ENCODE measurements around the gene RERE.

RERE gene

DNA sequence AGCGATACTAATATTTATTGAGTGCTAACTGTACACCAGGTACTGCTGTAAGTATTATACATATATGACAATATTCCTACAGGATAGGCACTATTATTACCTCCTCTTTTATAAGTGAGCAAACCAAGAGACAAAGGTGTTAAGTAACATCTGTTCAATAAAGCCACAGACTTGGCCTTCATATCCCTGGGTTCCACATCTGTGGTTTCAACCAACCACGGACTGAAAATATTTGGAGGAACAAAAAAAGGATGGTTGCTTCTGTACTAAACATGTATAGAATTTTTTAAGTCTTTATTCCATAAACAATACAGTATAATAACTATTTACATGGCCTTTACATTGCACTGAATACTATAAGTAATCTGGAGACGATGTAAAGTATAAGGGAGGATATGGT, 95.1 kb downstream of the RERE start (continued):
- TF ChIP-seq, protein P1, sequence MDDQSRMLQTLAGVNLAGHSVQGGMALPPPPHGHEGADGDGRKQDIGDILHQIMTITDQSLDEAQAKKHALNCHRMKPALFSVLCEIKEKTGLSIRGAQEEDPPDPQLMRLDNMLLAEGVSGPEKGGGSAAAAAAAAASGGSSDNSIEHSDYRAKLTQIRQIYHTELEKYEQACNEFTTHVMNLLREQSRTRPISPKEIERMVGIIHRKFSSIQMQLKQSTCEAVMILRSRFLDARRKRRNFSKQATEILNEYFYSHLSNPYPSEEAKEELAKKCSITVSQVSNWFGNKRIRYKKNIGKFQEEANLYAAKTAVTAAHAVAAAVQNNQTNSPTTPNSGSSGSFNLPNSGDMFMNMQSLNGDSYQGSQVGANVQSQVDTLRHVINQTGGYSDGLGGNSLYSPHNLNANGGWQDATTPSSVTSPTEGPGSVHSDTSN (CRISPR knock-in tag; IDR thresholded peaks at IDR 0.05), result no peak
- no peak for TF ChIP-seq KLF16 (tag by site-specific recombination; IDR thresholded peaks at IDR 0.05)
- TF ChIP-seq ZNF747 (tag by site-specific recombination; IDR thresholded peaks at IDR 0.05), result no peak
- no peak for TF ChIP-seq ZNF416 (tag by site-specific recombination; IDR thresholded peaks at IDR 0.05)
- no peak for TF ChIP-seq SP7 (tag by site-specific recombination; IDR thresholded peaks at IDR 0.05)
- TF ChIP-seq FEZF1 (tag by site-specific recombination; IDR thresholded peaks at IDR 0.05), result no peak
- TF ChIP-seq TCF7L2 (IDR thresholded peaks at IDR 0.05; ENCODE audit: borderline replicate concordance, low read depth, low read length), result no peak
- TF ChIP-seq ZFP3 (tag by site-specific recombination; IDR thresholded peaks at IDR 0.05; ENCODE audit: low read depth), result no peak
- TF ChIP-seq ZBTB8A (tag by site-specific recombination; IDR thresholded peaks at IDR 0.05), result no peak
- no peak for TF ChIP-seq ZBTB48 (tag by site-specific recombination; IDR thresholded peaks at IDR 0.05)
- no peak for TF ChIP-seq ZNF426 (tag by site-specific recombination; IDR thresholded peaks at IDR 0.05)
- no peak for TF ChIP-seq ZNF433 (tag by site-specific recombination; IDR thresholded peaks at IDR 0.05; ENCODE audit: low read depth)
- TF ChIP-seq KLF9 (tag by site-specific recombination; IDR thresholded peaks at IDR 0.05; ENCODE audit: low read depth), result no peak

DNA sequence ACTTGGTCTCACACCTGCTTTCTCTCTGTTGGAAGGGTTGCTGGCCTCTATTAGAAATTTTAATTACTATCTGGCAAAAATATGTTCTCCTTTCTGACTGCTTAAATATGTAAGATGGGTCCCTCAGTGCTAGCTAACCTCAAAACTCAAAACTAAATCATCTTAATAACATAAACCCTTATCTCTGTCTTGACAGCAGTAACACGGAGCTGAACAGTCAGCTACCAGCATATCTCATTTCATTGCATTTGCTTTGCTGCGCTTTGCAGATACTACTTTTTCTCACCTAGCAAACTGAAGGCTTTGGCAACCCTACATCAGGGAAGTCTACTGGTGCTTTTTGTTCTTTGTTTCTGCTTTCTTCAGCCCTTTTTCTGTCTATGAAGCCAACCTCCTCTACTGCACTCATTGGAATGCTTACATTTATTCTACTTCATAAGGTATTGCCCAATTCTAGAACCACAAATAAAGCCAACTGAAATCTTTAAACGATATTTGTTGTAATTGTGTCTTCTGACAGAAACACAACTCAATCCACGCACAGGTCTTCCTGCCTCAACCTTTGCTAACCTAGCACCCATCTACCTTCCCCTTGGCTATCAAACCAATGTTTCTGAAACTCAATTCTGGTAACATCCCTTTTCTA, 95.6 kb downstream of the RERE start:
- Histone ChIP-seq H3K27ac (ENCODE audit: extremely low read depth, low read depth, low read length) (no peak overlapping the region), H3K4me3 (ENCODE audit: low read depth, low read length) (no peak overlapping the region), H3K9me3 (ENCODE audit: control insufficient read depth, insufficient read depth, low read depth, low read length) (no peaks in the 10 kb centered on the region), H3K36me3 (ENCODE audit: control insufficient read depth in 2 of 2, insufficient read depth in 1 of 2, low read length in 2 of 2) (no peaks in the 10 kb centered on the region), H3K4me1 (ENCODE audit: control insufficient read depth, insufficient read depth, low read length) (peaks cover 18% of the 10 kb centered on the region)
- ChIA-PET POLR2A (no interaction called here), CTCF (interaction anchor here (0.7 to 2.1 kb wide), 4 partner anchors 38 to 127 kb away, joined by 3 to 5 read pairs (median 4); no protein-coding TSS in a partner anchor)
- TF ChIP-seq RBAK (tag by site-specific recombination; IDR thresholded peaks at IDR 0.05), result no peak
- peak; percentile 80 for TF ChIP-seq OSR2 (tag by site-specific recombination; IDR thresholded peaks at IDR 0.05)
- peak; percentile 35; the same call in 1 of the 2 replicates for TF ChIP-seq FEZF1 (tag by site-specific recombination; IDR thresholded peaks at IDR 0.05)
- TF ChIP-seq, protein P2, sequence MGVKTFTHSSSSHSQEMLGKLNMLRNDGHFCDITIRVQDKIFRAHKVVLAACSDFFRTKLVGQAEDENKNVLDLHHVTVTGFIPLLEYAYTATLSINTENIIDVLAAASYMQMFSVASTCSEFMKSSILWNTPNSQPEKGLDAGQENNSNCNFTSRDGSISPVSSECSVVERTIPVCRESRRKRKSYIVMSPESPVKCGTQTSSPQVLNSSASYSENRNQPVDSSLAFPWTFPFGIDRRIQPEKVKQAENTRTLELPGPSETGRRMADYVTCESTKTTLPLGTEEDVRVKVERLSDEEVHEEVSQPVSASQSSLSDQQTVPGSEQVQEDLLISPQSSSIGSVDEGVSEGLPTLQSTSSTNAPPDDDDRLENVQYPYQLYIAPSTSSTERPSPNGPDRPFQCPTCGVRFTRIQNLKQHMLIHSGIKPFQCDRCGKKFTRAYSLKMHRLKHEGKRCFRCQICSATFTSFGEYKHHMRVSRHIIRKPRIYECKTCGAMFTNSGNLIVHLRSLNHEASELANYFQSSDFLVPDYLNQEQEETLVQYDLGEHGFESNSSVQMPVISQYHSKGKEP (tag by site-specific recombination; IDR thresholded peaks at IDR 0.05), result peak; percentile 56; the same call in 1 of the 2 replicates
- TF ChIP-seq, protein P3, sequence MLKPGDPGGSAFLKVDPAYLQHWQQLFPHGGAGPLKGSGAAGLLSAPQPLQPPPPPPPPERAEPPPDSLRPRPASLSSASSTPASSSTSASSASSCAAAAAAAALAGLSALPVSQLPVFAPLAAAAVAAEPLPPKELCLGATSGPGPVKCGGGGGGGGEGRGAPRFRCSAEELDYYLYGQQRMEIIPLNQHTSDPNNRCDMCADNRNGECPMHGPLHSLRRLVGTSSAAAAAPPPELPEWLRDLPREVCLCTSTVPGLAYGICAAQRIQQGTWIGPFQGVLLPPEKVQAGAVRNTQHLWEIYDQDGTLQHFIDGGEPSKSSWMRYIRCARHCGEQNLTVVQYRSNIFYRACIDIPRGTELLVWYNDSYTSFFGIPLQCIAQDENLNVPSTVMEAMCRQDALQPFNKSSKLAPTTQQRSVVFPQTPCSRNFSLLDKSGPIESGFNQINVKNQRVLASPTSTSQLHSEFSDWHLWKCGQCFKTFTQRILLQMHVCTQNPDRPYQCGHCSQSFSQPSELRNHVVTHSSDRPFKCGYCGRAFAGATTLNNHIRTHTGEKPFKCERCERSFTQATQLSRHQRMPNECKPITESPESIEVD (tag by site-specific recombination; IDR thresholded peaks at IDR 0.05), result peak; percentile 62

DNA sequence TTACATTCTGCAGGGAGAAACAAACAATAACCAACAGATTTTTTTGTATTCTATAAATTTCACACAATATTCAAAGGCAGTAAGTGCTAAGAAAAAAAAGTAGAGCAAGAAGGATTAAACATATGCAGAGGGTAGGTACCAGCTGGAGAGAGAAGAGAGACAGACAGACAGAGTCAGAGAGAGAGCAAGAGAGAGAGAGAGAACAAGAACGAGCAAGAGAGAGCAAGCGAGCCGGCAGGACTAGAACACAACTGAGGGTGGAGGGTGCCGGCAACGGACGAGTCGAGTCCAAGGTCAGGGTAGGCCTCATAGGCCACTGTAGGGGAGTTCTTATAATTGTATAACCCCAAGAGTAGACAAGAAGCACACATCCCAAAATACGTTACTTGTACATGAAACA, 97.1 kb downstream of the RERE start:
- no peaks in the 10 kb centered on the region for H3K9me3 ChIP-seq (ENCODE audit: control insufficient read depth, insufficient read depth, low read depth, low read length)
- ChIA-PET CTCF (interaction anchor here (0.6 to 0.7 kb wide), 3 partner anchors 115 to 313 kb away, joined by 3 read pairs; no protein-coding TSS in a partner anchor), POLR2A (no interaction called here)
- H3K4me1 ChIP-seq (ENCODE audit: control insufficient read depth, insufficient read depth, low read length), result peaks cover 21% of the 10 kb centered on the region
- no peak overlapping the region for H3K4me3 ChIP-seq (ENCODE audit: low read depth, low read length)
- no peak overlapping the region for H3K27ac ChIP-seq (ENCODE audit: extremely low read depth, low read depth, low read length)
- no peaks in the 10 kb centered on the region for H3K36me3 ChIP-seq (ENCODE audit: control insufficient read depth in 2 of 2, insufficient read depth in 1 of 2, low read length in 2 of 2)
- peak; percentile 99 for TF ChIP-seq ZNF596 (tag by site-specific recombination; IDR thresholded peaks at IDR 0.05)
- no peak for TF ChIP-seq ZNF10 (tag by site-specific recombination; IDR thresholded peaks at IDR 0.05)
- TF ChIP-seq, protein P4, sequence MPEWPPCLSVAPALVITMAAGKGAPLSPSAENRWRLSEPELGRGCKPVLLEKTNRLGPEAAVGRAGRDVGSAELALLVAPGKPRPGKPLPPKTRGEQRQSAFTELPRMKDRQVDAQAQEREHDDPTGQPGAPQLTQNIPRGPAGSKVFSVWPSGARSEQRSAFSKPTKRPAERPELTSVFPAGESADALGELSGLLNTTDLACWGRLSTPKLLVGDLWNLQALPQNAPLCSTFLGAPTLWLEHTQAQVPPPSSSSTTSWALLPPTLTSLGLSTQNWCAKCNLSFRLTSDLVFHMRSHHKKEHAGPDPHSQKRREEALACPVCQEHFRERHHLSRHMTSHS (tag by site-specific recombination; IDR thresholded peaks at IDR 0.05), result no peak
- TF ChIP-seq, protein P5, sequence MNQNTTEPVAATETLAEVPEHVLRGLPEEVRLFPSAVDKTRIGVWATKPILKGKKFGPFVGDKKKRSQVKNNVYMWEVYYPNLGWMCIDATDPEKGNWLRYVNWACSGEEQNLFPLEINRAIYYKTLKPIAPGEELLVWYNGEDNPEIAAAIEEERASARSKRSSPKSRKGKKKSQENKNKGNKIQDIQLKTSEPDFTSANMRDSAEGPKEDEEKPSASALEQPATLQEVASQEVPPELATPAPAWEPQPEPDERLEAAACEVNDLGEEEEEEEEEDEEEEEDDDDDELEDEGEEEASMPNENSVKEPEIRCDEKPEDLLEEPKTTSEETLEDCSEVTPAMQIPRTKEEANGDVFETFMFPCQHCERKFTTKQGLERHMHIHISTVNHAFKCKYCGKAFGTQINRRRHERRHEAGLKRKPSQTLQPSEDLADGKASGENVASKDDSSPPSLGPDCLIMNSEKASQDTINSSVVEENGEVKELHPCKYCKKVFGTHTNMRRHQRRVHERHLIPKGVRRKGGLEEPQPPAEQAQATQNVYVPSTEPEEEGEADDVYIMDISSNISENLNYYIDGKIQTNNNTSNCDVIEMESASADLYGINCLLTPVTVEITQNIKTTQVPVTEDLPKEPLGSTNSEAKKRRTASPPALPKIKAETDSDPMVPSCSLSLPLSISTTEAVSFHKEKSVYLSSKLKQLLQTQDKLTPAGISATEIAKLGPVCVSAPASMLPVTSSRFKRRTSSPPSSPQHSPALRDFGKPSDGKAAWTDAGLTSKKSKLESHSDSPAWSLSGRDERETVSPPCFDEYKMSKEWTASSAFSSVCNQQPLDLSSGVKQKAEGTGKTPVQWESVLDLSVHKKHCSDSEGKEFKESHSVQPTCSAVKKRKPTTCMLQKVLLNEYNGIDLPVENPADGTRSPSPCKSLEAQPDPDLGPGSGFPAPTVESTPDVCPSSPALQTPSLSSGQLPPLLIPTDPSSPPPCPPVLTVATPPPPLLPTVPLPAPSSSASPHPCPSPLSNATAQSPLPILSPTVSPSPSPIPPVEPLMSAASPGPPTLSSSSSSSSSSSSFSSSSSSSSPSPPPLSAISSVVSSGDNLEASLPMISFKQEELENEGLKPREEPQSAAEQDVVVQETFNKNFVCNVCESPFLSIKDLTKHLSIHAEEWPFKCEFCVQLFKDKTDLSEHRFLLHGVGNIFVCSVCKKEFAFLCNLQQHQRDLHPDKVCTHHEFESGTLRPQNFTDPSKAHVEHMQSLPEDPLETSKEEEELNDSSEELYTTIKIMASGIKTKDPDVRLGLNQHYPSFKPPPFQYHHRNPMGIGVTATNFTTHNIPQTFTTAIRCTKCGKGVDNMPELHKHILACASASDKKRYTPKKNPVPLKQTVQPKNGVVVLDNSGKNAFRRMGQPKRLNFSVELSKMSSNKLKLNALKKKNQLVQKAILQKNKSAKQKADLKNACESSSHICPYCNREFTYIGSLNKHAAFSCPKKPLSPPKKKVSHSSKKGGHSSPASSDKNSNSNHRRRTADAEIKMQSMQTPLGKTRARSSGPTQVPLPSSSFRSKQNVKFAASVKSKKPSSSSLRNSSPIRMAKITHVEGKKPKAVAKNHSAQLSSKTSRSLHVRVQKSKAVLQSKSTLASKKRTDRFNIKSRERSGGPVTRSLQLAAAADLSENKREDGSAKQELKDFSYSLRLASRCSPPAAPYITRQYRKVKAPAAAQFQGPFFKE (tag by site-specific recombination; IDR thresholded peaks at IDR 0.05; ENCODE audit: borderline replicate concordance), result no peak
- TF ChIP-seq ZNF785 (tag by site-specific recombination; IDR thresholded peaks at IDR 0.05), result no peak

Measured in HEK293 (cell line).